ENCODE measurements around the gene DIABLO.
"Not testable (repeated sequence)": the region's sequence is repeated elsewhere in the genome, so short reads cannot be mapped to it uniquely, and the experiment has no call there.

The DIABLO gene

GRCh38 chr12:122208073-122208820 is 17.6 kb downstream of the DIABLO start:
- no peak for DNase-seq

DNA sequence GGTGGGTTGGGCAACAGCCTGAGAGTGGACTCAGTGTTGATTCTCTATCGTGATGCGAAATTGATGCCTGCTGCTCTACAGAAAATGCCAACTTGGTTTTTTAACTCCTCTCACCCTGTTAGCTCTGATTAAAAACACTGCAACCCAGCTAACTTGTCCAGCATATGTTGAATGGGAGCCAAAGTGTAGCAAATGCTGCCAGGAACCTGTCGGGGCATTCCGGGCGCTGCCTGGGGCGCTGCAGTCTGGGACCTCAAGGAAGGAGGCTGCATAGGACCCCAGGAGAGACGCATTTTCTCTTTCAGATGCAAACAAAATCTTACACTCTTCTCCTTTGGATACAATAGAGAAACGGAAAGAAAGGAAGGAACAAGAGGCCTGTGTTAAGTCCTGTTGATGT is 18.5 kb downstream of the DIABLO start:
- DNase-seq = no peak

DNA sequence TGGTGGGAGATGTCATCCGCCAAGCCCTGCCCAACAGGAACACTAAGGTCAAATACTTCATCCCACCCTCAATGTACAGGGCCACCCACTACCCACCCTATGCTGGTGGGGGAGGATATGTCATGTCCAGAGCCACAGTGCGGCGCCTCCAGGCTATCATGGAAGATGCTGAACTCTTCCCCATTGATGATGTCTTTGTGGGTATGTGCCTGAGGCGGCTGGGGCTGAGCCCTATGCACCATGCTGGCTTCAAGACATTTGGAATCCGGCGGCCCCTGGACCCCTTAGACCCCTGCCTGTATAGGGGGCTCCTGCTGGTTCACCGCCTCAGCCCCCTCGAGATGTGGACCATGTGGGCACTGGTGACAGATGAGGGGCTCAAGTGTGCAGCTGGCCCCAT is 18.9 kb downstream of the DIABLO start:
- no peak for DNase-seq

DNA sequence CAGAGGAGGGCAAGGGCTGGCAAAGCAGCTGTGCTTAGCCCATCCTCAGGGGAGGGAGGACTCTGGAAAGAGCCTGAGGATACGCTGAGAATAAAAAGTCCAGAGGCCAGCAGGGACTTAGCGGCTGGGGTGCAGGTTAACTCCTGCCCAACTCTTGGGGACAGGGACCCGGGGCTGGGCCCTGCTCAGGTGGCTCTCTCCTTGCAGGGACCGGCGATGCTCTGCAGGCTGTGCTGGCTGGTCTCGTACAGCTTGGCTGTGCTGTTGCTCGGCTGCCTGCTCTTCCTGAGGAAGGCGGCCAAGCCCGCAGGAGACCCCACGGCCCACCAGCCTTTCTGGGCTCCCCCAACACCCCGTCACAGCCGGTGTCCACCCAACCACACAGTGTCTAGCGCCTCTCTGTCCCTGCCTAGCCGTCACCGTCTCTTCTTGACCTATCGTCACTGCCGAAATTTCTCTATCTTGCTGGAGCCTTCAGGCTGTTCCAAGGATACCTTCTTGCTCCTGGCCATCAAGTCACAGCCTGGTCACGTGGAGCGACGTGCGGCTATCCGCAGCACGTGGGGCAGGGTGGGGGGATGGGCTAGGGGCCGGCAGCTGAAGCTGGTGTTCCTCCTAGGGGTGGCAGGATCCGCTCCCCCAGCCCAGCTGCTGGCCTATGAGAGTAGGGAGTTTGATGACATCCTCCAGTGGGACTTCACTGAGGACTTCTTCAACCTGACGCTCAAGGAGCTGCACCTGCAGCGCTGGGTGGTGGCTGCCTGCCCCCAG is 19.6 kb downstream of the DIABLO start:
- DNase-seq = no peak

DNA sequence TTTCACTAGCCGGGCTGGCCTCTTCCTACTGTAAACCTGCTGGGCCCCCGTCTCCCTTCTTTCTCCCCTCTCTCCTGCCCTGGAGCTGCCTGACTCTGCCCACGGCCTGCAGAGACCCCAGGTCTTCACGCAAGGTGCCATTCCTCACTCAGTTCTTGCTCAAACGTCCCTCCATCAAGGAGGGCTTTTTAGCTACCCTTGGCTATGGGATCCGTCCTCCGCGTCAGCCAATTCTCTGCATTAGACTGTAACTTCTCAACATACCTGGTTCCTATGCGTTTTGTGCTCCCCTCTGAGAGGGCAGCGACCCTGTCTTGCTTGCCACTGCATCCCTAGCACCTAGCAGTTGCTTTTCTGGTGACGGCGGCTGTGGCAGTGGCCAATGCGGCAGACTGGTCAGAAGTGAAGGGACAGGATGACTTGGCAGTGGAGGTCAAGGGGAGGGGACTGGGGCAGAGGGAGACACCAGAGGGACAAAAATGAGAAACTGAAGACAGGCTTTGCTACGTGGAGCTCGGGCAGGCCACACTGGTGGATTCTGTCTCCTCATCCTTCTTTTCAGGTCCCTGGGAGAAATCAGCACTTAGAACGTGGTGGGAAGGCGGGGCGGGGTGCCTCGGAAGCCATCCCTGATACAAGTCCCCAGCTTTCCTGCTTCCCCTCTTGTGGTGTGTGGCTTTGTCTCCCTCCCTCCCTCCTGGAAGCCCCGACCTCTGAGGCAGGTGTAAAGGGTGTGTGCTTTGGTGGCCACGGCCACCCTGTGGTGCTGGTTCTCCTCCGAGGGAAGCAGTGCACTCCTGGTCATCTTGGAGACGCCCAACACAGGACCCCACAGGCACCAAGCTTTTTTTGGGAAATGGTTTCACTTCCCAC is 20.6 kb downstream of the DIABLO start:
- DNase-seq = no peak

DNA sequence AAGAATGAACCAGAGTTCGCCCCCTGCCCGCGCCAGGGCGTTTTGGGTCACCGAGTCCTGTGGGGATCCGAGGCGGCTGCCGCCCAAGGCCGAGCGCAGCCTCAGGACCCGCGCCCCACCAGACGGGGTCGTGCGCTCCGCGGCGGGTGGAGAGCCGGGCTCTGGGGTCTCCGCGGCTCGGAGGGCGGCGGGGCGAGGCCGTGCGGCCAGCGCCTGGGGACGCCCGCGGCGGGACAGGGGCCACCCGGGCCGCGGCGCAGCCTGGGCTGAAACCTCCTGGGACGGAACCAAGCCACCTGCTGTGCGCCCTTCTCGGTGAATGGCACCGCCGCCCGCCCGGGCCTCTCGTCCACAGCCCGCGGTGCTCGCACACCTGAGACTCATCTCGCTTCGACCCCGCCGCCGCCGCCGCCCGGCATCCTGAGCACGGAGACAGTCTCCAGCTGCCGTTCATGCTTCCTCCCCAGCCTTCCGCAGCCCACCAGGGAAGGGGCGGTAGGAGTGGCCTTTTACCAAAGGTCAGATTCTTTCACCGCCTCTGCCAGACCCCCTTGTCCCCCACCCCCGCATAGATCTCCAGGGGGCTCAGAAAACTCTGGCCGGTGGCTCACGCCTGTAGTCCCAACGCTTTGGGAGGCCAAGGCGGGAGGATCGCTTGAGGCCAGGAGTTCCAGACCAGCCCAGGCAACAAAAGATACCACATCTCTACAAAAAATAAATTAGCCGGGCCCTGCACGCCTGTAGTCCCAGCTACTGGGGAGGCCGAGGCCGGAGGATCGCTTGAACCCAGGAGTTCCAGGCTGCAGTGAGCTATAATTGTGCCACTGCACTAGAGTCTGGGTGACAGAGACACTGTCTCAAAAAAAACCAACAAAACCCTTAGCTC is 21.4 kb downstream of the DIABLO start:
- peak in 1 of 2 experiments; percentile 46 for DNase-seq

DNA sequence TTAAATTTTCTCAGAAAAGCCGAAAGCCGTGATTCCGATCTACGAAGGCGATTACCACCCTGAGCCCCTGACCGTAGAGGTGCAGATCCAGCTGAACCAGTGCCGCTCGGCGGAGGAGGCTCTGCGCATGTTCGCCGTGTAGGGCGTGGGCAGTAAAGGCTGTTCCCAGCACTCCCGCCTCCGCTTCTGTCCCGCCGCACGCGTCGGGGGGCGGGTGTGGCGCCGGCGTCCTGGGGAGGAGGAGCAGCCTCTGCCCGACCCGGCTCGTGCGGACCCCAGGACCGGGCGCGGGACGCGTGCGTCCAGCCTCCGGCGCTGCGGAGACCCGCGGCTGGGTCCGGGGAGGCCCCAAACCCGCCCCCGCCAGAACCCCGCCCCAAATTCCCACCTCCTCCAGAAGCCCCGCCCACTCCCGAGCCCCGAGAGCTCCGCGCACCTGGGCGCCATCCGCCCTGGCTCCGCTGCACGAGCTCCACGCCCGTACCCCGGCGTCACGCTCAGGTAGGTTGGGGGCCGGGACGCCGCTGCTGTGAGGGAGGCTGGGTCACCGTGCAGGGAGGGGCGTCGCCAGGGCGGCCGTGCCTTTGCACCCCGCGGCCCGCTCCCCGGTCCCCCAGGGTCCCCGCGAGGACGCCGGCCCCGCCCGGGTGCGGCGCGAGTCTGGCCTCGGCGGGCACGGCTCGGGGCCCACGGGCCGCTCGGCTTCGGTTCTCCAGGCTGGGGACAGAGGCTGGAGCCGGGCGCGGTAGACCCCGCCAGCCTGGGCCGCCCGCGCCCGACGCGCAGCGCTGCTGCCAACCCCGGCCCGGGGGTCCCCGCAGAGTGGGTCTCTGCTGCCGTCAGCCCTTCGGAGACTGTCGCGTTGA is 22.3 kb downstream of the DIABLO start, which contains the start of gene B3GNT4:
Gene B3GNT4 (plus strand): TSS at position 409 of the 866 bp plus-strand sequence. CDS start 910 bp downstream, outside the sequence.
- peak; percentile 74 to 81 for DNase-seq

DNA sequence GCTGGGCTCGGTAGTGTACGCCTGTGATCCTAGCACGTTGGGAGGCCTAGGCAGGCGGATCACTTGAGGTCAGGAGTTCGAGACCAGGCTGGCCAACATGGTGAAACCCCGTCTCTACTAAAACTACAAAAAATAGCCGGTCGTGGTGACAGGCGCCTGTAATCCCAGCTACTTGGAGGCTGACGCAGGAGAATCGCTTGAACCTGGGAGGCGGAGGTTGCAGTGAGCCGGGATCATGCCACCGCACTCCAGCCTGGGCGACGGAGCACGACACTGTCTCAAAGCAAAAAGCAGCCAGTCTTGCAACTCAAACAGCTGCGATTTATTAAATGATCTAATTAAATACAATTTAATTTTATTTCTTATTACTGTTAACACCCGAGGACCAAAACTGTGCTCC is 23.0 kb downstream of the DIABLO start:
- DNase-seq = not testable (repeated sequence)

- no peak for DNase-seq
Measured at GRCh38 chr12:122202017-122202416, 23.8 kb downstream of the DIABLO start.

DNA sequence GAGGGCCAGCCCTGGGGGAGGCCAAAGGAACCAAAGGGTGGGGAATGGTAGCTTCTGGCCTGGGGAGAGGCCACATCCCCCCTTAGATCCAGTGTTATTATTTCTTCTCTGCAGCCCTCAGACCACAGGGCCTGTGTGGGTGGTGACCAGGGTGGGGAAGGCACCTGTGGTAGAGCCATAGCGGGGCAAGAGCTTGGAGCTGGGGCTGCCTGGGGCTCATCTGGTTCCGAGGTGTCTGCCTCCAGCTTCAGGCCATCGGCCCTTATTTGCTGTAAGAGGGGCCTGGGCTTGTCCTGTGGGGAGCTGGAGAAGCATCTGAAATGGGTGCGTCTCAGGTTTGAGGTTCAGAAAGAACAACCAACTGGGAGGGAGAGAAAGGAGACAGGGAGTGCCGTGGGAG is 24.5 kb downstream of the DIABLO start:
- no peak for DNase-seq

DNA sequence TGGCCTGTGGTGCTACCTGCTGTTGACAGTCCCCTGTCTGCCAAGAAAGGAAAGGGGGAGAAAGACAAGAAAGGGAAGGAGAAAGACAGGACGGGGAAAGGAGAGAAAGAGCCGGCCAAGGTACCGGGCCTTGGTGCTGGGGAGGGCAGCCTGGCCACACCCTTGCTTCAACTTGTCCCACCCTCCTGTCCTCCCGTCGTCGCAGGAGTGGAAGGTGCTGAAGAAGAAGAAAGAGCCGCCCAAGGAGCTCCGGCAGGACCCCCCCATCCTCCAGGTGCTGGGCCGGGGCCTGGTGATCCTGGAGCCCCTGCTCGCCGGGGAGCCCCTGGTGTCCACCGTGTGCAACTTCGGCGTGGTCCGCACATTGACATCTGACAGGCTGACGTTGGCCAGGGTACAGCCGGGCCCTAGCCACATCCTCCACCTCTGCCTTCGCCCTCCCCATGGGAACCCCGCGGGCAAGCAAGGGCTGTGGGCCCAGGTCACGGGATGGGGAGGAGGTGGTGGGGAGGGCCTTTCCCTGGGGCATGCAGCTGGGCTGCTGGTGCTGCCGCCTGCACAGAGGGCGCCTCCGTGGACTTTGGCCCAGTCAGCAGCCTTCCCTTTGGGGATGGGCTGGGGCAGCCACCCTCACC is 25.2 kb downstream of the DIABLO start:
- DNase-seq = no peak

- no peak for DNase-seq
Measured at GRCh38 chr12:122199484-122200355, 26.1 kb downstream of the DIABLO start.

DNA sequence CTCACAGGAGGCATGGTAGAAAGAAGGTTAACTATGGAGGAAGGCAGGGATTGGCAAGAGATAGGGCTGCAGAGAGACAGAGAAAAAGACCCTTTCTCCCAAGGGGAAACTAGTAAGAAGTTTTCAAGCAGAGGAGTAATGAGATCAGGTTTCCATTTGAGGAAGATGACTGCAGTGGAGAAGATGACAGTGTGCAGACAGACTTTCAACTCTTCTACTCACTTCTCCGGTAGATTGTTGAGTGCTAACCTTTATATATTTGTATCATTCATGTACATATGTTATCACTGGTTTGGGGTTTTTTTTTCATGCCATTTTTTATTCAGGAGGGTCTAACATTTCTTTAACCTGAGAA is 28.3 kb downstream of the DIABLO start:
- no peak for DNase-seq

DNA sequence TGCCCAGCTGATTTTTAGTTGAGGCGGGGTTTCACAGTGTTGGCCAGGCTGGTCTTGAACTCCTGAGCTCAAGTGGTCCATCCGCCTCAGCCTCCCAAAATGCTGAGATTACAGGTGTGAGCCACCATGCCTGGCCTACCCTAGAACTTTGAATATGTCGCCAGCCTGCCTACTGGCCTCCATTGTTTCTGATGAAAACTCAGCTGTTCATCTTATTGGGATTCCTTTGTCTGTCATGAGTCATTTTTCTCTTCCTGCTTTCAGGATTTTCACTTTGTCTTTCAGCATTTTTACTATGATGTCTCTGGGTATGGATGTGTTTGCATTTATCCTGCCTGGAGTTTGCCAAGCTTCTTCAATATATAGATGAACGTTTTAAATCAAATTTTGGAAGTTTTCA is 30.4 kb downstream of the DIABLO start:
- no peak for DNase-seq

- no peak for DNase-seq
Measured at GRCh38 chr12:122194804-122195203, 31.0 kb downstream of the DIABLO start.

DNA sequence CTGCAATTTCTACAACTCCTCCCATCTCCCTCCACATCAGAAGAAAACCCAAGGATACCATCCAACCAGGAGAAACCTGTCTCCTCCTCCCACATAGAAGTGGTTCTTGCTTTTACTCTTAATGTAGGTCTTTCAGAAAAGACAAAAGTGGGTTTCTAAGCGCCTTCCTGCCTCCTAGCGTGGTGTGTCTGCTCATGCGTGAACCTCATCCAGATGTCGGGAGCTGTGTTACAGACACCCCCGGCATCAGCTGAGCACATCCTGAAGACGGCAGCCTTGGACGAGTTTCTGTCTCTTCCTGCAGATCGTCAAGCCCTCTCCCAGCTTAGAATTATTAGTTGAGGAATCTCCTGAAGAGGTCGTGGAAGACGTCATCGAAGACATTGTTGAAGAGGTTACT is 33.4 kb downstream of the DIABLO start:
- DNase-seq = no peak

GRCh38 chr12:122190842-122191668 is 34.8 kb downstream of the DIABLO start:
- peak; percentile 86 to 87 for DNase-seq

- no peak for DNase-seq
Measured at GRCh38 chr12:122189626-122190475, 36.0 kb downstream of the DIABLO start.

Data from activated T-cell treated with anti-CD3 and anti-CD28 coated beads, Interleukin-2, amount 50 U/mL, for 48 hours (primary cell).